Epithelial cell of proximal tubule (primary cell): ENCODE measurements around the gene PRAF2. TPM values are rescaled to one million over a fixed set of nuclear protein-coding genes. Genes with fewer than 3 reads are reported as not detected.

Experiments used
- DNase-seq: peaks from one replicate; pipeline ENCODE4 v3.0.0-alpha.2; 2011; ENCODE audit warnings: low read depth
- H3K4me3 ChIP-seq: 2 replicates; pipeline ENCODE4 v1.5.1; 2011; ENCODE audit warnings: low read depth, mild to moderate bottlenecking, low read length
- CTCF ChIP-seq: conservative IDR thresholded peaks from 2 replicates; pipeline ENCODE4 v1.5.1; 2012; ENCODE audit warnings: low read depth, mild to moderate bottlenecking, low read length
- total RNA-seq: library from RNA; depleted of rRNA; stranded (reverse); fragments of >200 nt; gene quantifications from 2 replicates; pipeline ENCODE4 v1.2.3, GENCODE V29; 2015

Gene PRAF2
- total RNA-seq, 1 donor from 2014 or later, result 16.7 TPM

- H3K4me3 ChIP-seq, result no peak overlapping the region
- TF ChIP-seq CTCF, result no peak
- DNase-seq, result no peak
Measured at GRCh38 chrX:49067285-49068120, 6.3 kb downstream of the PRAF2 start.

DNA sequence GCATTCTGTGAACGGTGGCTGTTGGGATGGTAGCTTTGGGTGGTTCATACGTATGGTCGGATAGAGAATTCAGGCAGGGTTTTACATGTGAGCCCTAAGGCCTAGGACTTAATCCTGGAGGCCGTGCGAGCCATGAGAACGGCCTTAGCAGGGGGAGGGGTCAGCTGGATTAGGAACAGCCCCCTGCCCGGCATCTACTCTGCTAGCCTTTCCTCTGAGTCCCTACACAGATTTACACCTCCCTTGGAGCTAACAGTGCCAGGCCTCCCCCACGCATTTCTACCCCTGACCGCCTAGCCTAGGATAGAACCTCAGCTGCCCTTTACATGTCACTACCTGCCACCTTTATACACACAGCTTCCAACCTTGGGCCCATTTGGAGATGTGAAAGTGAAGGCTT, 7.1 kb downstream of the PRAF2 start:
- no peak for TF ChIP-seq CTCF
- H3K4me3 ChIP-seq, result no peak overlapping the region
- DNase-seq, result no peak

DNA sequence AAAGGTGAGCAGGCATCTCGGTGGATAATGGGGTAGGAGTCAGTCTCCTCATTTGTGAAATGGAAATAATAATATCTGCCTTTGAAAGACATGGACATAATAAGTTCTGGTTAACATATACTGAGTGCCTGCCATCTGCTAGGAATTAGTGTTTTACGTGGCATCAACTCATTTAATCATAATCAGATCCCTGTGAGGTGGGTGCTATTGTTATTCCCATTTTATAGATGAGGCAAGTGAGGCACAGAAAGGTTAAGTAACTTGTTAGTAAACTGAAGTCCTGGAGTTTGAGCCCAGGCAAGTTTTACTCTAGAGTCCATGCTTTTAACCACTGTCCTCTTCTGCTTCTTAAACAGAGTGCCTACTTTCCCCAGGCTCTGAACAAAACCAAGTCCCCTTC, 7.5 kb downstream of the PRAF2 start:
- TF ChIP-seq CTCF, result no peak
- DNase-seq, result no peak
- no peak overlapping the region for H3K4me3 ChIP-seq

GRCh38 chrX:49064735-49065134, 9.1 kb downstream of the PRAF2 start:
- no peak overlapping the region for H3K4me3 ChIP-seq
- DNase-seq, result no peak
- TF ChIP-seq CTCF, result no peak

DNA sequence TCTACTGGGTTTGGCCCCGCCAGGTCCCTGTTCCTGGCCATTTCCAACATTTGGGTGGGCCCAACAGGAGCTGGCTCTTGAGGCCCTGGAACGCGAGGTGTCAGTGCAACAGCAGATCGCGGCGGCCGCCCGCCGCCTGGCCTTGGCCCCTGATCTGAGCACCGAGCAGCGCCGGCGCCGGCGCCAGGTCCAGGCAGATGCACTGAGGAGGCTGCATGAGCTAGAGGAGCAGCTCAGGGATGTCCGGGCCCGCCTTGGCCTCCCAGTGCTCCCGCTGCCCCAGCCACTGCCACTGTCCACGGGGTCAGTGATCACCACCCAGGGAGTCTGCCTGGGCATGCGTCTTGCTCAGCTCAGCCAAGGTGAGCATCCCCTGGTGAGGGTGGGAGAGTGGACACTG, 9.5 kb downstream of the PRAF2 start:
- H3K4me3 ChIP-seq, result no peak overlapping the region
- no peak for DNase-seq
- no peak for TF ChIP-seq CTCF

- no peak overlapping the region for H3K4me3 ChIP-seq
- no peak for TF ChIP-seq CTCF
- DNase-seq, result no peak
Measured at GRCh38 chrX:49063715-49064114, 10.1 kb downstream of the PRAF2 start.

- no peak for TF ChIP-seq CTCF
- no peak for DNase-seq
Measured at GRCh38 chrX:49061916-49062315, 11.9 kb downstream of the PRAF2 start.

More at GRCh38 chrX:49061916-49062315, 11.9 kb downstream of the PRAF2 start:
- H3K4me3 ChIP-seq, result no peak overlapping the region
